Uterus (tissue), 4 donors: ENCODE results near the gene ZIC1. TPM values are rescaled to one million over a fixed set of nuclear protein-coding genes. Genes with fewer than 3 reads are reported as not detected.

ENCODE experiments used
- DNase-seq, 2 donors: peaks; one replicate each; pipeline ENCODE4 v3.0.0-alpha.2; 2019 to 2020
- H3K27ac ChIP-seq, 2 donors: fragments of 200-600 bp; sonication (generic); 1 replicate in 1 of 2; 2 replicates in 1 of 2; pipeline ENCODE4 v1.5.1; 2016 to 2018
- H3K27me3 ChIP-seq, 2 donors: fragments of 200-600 bp; sonication (generic); one replicate each; pipeline ENCODE4 v1.5.1; 2018 to 2019; ENCODE audit warnings: control low read depth in 1 of 2
- H3K36me3 ChIP-seq, 2 donors: fragments of 200-600 bp; sonication (generic); one replicate each; pipeline ENCODE4 v1.5.1; 2019; ENCODE audit warnings: control low read depth in 1 of 2
- H3K4me1 ChIP-seq, 2 donors: fragments of 200-600 bp; sonication (generic); one replicate each; pipeline ENCODE4 v1.5.1; 2018 to 2019; ENCODE audit warnings: control low read depth in 1 of 2
- H3K4me3 ChIP-seq, 2 donors: fragments of 200-600 bp; sonication (generic); 1 replicate in 1 of 2; 2 replicates in 1 of 2; pipeline ENCODE4 v1.5.1; 2018 to 2019; ENCODE audit warnings: mild to moderate bottlenecking in 1 of 2
- H3K9me3 ChIP-seq, 2 donors: fragments of 200-600 bp; sonication (generic); one replicate each; pipeline ENCODE4 v1.5.1; 2019; ENCODE audit warnings: control low read depth in 1 of 2
- CTCF ChIP-seq, 4 experiments: fragments of 200-600 bp in 2 of 4; fragments of 450-650 bp in 2 of 4; sonication (generic) in 2 of 4; IDR thresholded peaks; one replicate each; pipeline ENCODE4 v1.5.1; 2016 to 2019; ENCODE audit warnings: antibody characterized with exemption in 4 of 4, mild to moderate bottlenecking in 2 of 4, moderate library complexity in 1 of 4
- POLR2A ChIP-seq, 2 donors: fragments of 450-650 bp; IDR thresholded peaks; one replicate each; pipeline ENCODE4 v1.6.1; 2016; ENCODE audit warnings: antibody characterized with exemption in 2 of 2, mild to moderate bottlenecking in 1 of 2, moderate library complexity in 1 of 2
- intact Hi-C: fragments of 100-400 bp; cut with DNase I; formaldehyde crosslinking; loops from one replicate; pipeline ENCODE4 v1.15.1; 2023; ENCODE audit warnings: low total_unique reads
- total RNA-seq, 4 donors: library from RNA; depleted of rRNA in 3 of 4; stranded (reverse); fragments of >200 nt in 3 of 4; gene quantifications; one replicate each; pipeline versions ENCODE4 v1.1.0 to v1.2.4, GENCODE V29; 2014 to 2023
- donor health status: DM: yes; HTN: yes; CAD: no.

The ZIC1 gene
- total RNA-seq, 4 donors from 2014 or later, result not detected

- no peak for DNase-seq
- H3K36me3 ChIP-seq, result no peaks in the 10 kb centered on the region
- H3K9me3 ChIP-seq, result no peaks in the 10 kb centered on the region
- intact Hi-C loops, result no loop called here
- no peak overlapping the region for H3K27ac ChIP-seq
- peaks cover 0 to 26% of the 10 kb centered on the region in 2 donors for H3K4me1 ChIP-seq
- H3K4me3 ChIP-seq, result no peak overlapping the region
- peaks cover 28 to 94% of the 10 kb centered on the region in 2 donors for H3K27me3 ChIP-seq
- TF ChIP-seq POLR2A (IDR thresholded peaks at IDR 0.05) (no peak), CTCF (IDR thresholded peaks at IDR 0.05) (no peak)
Observed at GRCh38 chr3:147393943-147394883, 15.0 kb upstream of the ZIC1 start.

GRCh38 chr3:147394884-147395225, 14.3 kb upstream of the ZIC1 start:
- H3K36me3 ChIP-seq, result no peaks in the 10 kb centered on the region
- H3K9me3 ChIP-seq, result no peaks in the 10 kb centered on the region
- no peak overlapping the region for H3K27ac ChIP-seq
- no peak overlapping the region for H3K4me3 ChIP-seq
- TF ChIP-seq CTCF (IDR thresholded peaks at IDR 0.05), result no peak
- no peak for TF ChIP-seq POLR2A (IDR thresholded peaks at IDR 0.05)
- H3K4me1 ChIP-seq, result peaks cover 0 to 26% of the 10 kb centered on the region in 2 donors
- peaks cover 28 to 87% of the 10 kb centered on the region in 2 donors for H3K27me3 ChIP-seq
- no peak for DNase-seq
- intact Hi-C loops, result no loop called here

- Histone ChIP-seq H3K27ac (no peak overlapping the region), H3K36me3 (no peaks in the 10 kb centered on the region), H3K9me3 (no peaks in the 10 kb centered on the region), H3K4me1 (peaks cover 0 to 26% of the 10 kb centered on the region in 2 donors), H3K27me3 (peaks cover 20 to 84% of the 10 kb centered on the region in 2 donors), H3K4me3 (no peak overlapping the region)
- intact Hi-C loops, result no loop called here
- DNase-seq, result no peak
- no peak for TF ChIP-seq CTCF (IDR thresholded peaks at IDR 0.05)
- no peak for TF ChIP-seq POLR2A (IDR thresholded peaks at IDR 0.05)
Observed at GRCh38 chr3:147395899-147396711, 13.1 kb upstream of the ZIC1 start.

- peaks cover 0 to 24% of the 10 kb centered on the region in 2 donors for H3K4me1 ChIP-seq
Observed at GRCh38 chr3:147396712-147397046, 12.5 kb upstream of the ZIC1 start.

More at GRCh38 chr3:147396712-147397046, 12.5 kb upstream of the ZIC1 start:
- DNase-seq, result no peak
- H3K9me3 ChIP-seq, result no peaks in the 10 kb centered on the region
- H3K27ac ChIP-seq, result no peak overlapping the region
- TF ChIP-seq CTCF (IDR thresholded peaks at IDR 0.05) (no peak), POLR2A (IDR thresholded peaks at IDR 0.05) (no peak)
- intact Hi-C loops, result no loop called here
- H3K4me3 ChIP-seq, result no peak overlapping the region
- H3K36me3 ChIP-seq, result no peaks in the 10 kb centered on the region
- H3K27me3 ChIP-seq, result peaks cover 19 to 83% of the 10 kb centered on the region in 2 donors
